Measurements from ENCODE around the gene CDKN2D. TPM values are rescaled to one million over a fixed set of nuclear protein-coding genes. Genes with fewer than 3 reads are reported as not detected.

The CDKN2D gene
- total and polyA plus RNA-seq, 2 of the 13 experiments (the other 11 are each of a cell fraction or from before 2014, with no cell fraction given), result 5.4 to 8.6 TPM

GRCh38 chr19:10560154-10560553 lies 8.6 kb downstream of the CDKN2D start (continued):
- no peak for TF ChIP-seq ETV6 (CRISPR knock-in tag; conservative IDR thresholded peaks at IDR 0.05)
- TF ChIP-seq ADNP (CRISPR knock-in tag; IDR thresholded peaks at IDR 0.05), result no peak
- TF ChIP-seq FIP1L1 (IDR thresholded peaks at IDR 0.05; ENCODE audit: borderline replicate concordance, insufficient read depth, low read depth, low read length), result no peak
- no peak for TF ChIP-seq PRMT3 (CRISPR knock-in tag; IDR thresholded peaks at IDR 0.05; ENCODE audit: borderline replicate concordance, low read depth)

- CTCF ChIA-PET (ENCODE audit: low intra/inter-chr PET ratio, low total read pairs), result no interaction called here
- H3K4me1 ChIP-seq (ENCODE audit: insufficient read depth, low read length), result no peaks in the 10 kb centered on the region
- in situ Hi-C loops (cut with HindIII; ENCODE audit: extremely low pct_ligation_motif_present, low pct_unique_long_range_greater_than_20kb), result no loop called here
Observed at GRCh38 chr19:10557603-10558197, 11.1 kb downstream of the CDKN2D start.

GRCh38 chr19:10555610-10555973 lies 13.2 kb downstream of the CDKN2D start:
- Histone ChIP-seq H3K9me3 (ENCODE audit: low read length) (no peaks in the 10 kb centered on the region), H3K4me2 (ENCODE audit: low read depth, low read length) (no peak overlapping the region), H3K27me3 (ENCODE audit: control insufficient read depth in 1 of 2, insufficient read depth in 2 of 2, low read length in 2 of 2) (no peaks in the 10 kb centered on the region), H3K9ac (ENCODE audit: insufficient read depth, low read depth, low read length) (no peak overlapping the region), H3K4me3 (replicated peaks in 1 of 3; ENCODE audit: insufficient read depth in 1 of 3, low read depth in 2 of 3, low read length in 3 of 3) (no peak overlapping the region), H3K36me3 (replicated peaks in 1 of 2; ENCODE audit: control insufficient read depth in 1 of 2, insufficient read depth in 2 of 2, low read length in 2 of 2) (peaks cover 22 to 74% of the 10 kb centered on the region in 2 experiments), H4K20me1 (ENCODE audit: insufficient read depth, low read length) (no peaks in the 10 kb centered on the region), H2AFZ (ENCODE audit: low read length) (no peak overlapping the region), H3K27ac (ENCODE audit: extremely low read length, insufficient read depth, low read length) (no peak overlapping the region), H3K4me1 (ENCODE audit: insufficient read depth, low read length) (no peaks in the 10 kb centered on the region), H3K79me2 (ENCODE audit: insufficient read depth, low read length) (no peaks in the 10 kb centered on the region)
- no peak for DNase-seq (ENCODE audit: low spot score)
- BruUV-seq (replicated peaks), result no TSS peak
- FAIRE-seq, result no peak
- in situ Hi-C loops (cut with HindIII; ENCODE audit: extremely low pct_ligation_motif_present, low pct_unique_long_range_greater_than_20kb), result no loop called here
- 100% methylated on average over 7 of the region's 7 CpGs for WGBS (ENCODE audit: low lambda C conversion rate)
- ChIA-PET CTCF (ENCODE audit: low intra/inter-chr PET ratio, low total read pairs) (no interaction called here), POLR2A (interaction anchor here (1.9 kb wide), 1 partner anchor 10 kb away, joined by 4 read pairs; the partner anchor contains the start of gene KRI1)
- intact Hi-C loops (cut with micrococcal nuclease; ENCODE audit: unreplicated experiment), result no loop called here
- no peak for ATAC-seq
- TF ChIP-seq STAG1 (CRISPR knock-in tag; IDR thresholded peaks at IDR 0.05) (no peak), E2F1 (CRISPR knock-in tag; IDR thresholded peaks at IDR 0.05) (no peak), ZNF550 (CRISPR knock-in tag; IDR thresholded peaks at IDR 0.05; ENCODE audit: borderline replicate concordance) (no peak), NCOA2 (CRISPR knock-in tag; IDR thresholded peaks at IDR 0.05) (no peak), ZNF614 (CRISPR knock-in tag; IDR thresholded peaks at IDR 0.05; ENCODE audit: borderline replicate concordance) (no peak)

More at GRCh38 chr19:10557603-10558197, 11.1 kb downstream of the CDKN2D start:
- no peak overlapping the region for H3K4me3 ChIP-seq (replicated peaks in 1 of 3; ENCODE audit: insufficient read depth in 1 of 3, low read depth in 2 of 3, low read length in 3 of 3)
- no TSS peak for BruUV-seq (replicated peaks)
- ATAC-seq, result no peak
- TF ChIP-seq NR2C2 (CRISPR knock-in tag; IDR thresholded peaks at IDR 0.05; ENCODE audit: borderline replicate concordance) (no peak), MYC (CRISPR knock-in tag; IDR thresholded peaks at IDR 0.05; ENCODE audit: borderline replicate concordance) (no peak), PAWR (CRISPR knock-in tag; IDR thresholded peaks at IDR 0.05; ENCODE audit: borderline replicate concordance) (no peak), RBFOX2 (IDR thresholded peaks at IDR 0.05; ENCODE audit: low read depth, low read length) (peak; percentile 65), AGO2 (optimal IDR thresholded peaks at IDR 0.05; ENCODE audit: low read depth, low read length) (peak; percentile 83)
- H3K36me3 ChIP-seq (replicated peaks in 1 of 2; ENCODE audit: control insufficient read depth in 1 of 2, insufficient read depth in 2 of 2, low read length in 2 of 2), result peaks cover 17 to 64% of the 10 kb centered on the region in 2 experiments
- no peaks in the 10 kb centered on the region for H3K79me2 ChIP-seq (ENCODE audit: insufficient read depth, low read length)
- WGBS (ENCODE audit: low lambda C conversion rate), result 96% methylated on average over 25 of the region's 33 CpGs
- no peak for DNase-seq (ENCODE audit: low spot score)
- no peak overlapping the region for H2AFZ ChIP-seq (ENCODE audit: low read length)
- H3K27me3 ChIP-seq (ENCODE audit: control insufficient read depth in 1 of 2, insufficient read depth in 2 of 2, low read length in 2 of 2), result no peaks in the 10 kb centered on the region
- no peak overlapping the region for H3K4me2 ChIP-seq (ENCODE audit: low read depth, low read length)
- no peak overlapping the region for H3K27ac ChIP-seq (ENCODE audit: extremely low read length, insufficient read depth, low read length)
- FAIRE-seq, result no peak
- no peaks in the 10 kb centered on the region for H4K20me1 ChIP-seq (ENCODE audit: insufficient read depth, low read length)
- POLR2A ChIA-PET, result no interaction called here
- H3K9ac ChIP-seq (ENCODE audit: insufficient read depth, low read depth, low read length), result no peak overlapping the region
- no peaks in the 10 kb centered on the region for H3K9me3 ChIP-seq (ENCODE audit: low read length)
- intact Hi-C loops (cut with micrococcal nuclease; ENCODE audit: unreplicated experiment), result no loop called here

Measured in HepG2 (cell line).